Measurements from ENCODE around the gene DMRT1.
A peak's percentile ranks its signal among the peaks of the same experiment; 100 is the strongest.
"Not testable (repeated sequence)": the region's sequence is repeated elsewhere in the genome, so short reads cannot be mapped to it uniquely, and the experiment has no call there.

Gene DMRT1

GRCh38 chr9:882416-882924 lies 41.0 kb downstream of the DMRT1 start:
- Mint-ChIP-seq H3K4me3 (no peak overlapping the region), H3K27me3 (peaks cover 45 to 64% of the 10 kb centered on the region in 2 donors), H3K27ac (no peak overlapping the region), H3K4me1 (ENCODE audit: low read depth in 2 of 2) (peaks cover 7 to 8% of the 10 kb centered on the region in 2 donors), H3K36me3 (ENCODE audit: insufficient read depth) (no peaks in the 10 kb centered on the region), H3K9me3 (no peaks in the 10 kb centered on the region)
- ATAC-seq (replicated peaks) (no peak), DNase-seq (no peak)

GRCh38 chr9:883011-883410 lies 41.5 kb downstream of the DMRT1 start:
- H3K4me1 Mint-ChIP-seq (ENCODE audit: low read depth in 2 of 2) = peaks cover 7 to 8% of the 10 kb centered on the region in 2 donors
- no peak overlapping the region for H3K4me3 Mint-ChIP-seq
- ATAC-seq (replicated peaks) (no peak), DNase-seq (no peak)
- H3K9me3 Mint-ChIP-seq = no peaks in the 10 kb centered on the region
- H3K27ac Mint-ChIP-seq = no peak overlapping the region
- H3K36me3 Mint-ChIP-seq (ENCODE audit: insufficient read depth) = no peaks in the 10 kb centered on the region
- H3K27me3 Mint-ChIP-seq = peaks cover 42 to 66% of the 10 kb centered on the region in 2 donors

GRCh38 chr9:886886-887285 lies 45.4 kb downstream of the DMRT1 start:
- H3K4me3 Mint-ChIP-seq = no peak overlapping the region
- no peaks in the 10 kb centered on the region for H3K9me3 Mint-ChIP-seq
- no peaks in the 10 kb centered on the region for H3K36me3 Mint-ChIP-seq (ENCODE audit: insufficient read depth)
- H3K27ac Mint-ChIP-seq = no peak overlapping the region
- DNase-seq (no peak), ATAC-seq (replicated peaks) (no peak)
- H3K27me3 Mint-ChIP-seq = peaks cover 29 to 45% of the 10 kb centered on the region in 2 donors
- no peaks in the 10 kb centered on the region for H3K4me1 Mint-ChIP-seq (ENCODE audit: low read depth in 2 of 2)

GRCh38 chr9:892123-892522 lies 50.6 kb downstream of the DMRT1 start:
- Mint-ChIP-seq H3K9me3 (no peaks in the 10 kb centered on the region), H3K4me1 (ENCODE audit: low read depth in 2 of 2) (peaks cover 8 to 9% of the 10 kb centered on the region in 2 donors), H3K27ac (no peak overlapping the region), H3K36me3 (ENCODE audit: insufficient read depth) (no peaks in the 10 kb centered on the region), H3K27me3 (peaks cover 6 to 21% of the 10 kb centered on the region in 2 donors), H3K4me3 (no peak overlapping the region)
- DNase-seq (no peak), ATAC-seq (replicated peaks) (no peak)

- ATAC-seq (replicated peaks) = no peak
- no peak for DNase-seq
- Mint-ChIP-seq H3K27ac (no peak overlapping the region), H3K27me3 (peaks cover 6 to 25% of the 10 kb centered on the region in 2 donors), H3K9me3 (no peaks in the 10 kb centered on the region), H3K4me3 (no peak overlapping the region), H3K4me1 (ENCODE audit: low read depth in 2 of 2) (peaks cover 8 to 9% of the 10 kb centered on the region in 2 donors), H3K36me3 (ENCODE audit: insufficient read depth) (no peaks in the 10 kb centered on the region)
Observed at GRCh38 chr9:893115-893514, 51.6 kb downstream of the DMRT1 start.

GRCh38 chr9:893843-894420 lies 52.4 kb downstream of the DMRT1 start:
- Mint-ChIP-seq H3K4me3 (peak overlapping the region; percentile 41 to 53), H3K36me3 (ENCODE audit: insufficient read depth) (no peaks in the 10 kb centered on the region), H3K4me1 (ENCODE audit: low read depth in 2 of 2) (peaks cover 8 to 9% of the 10 kb centered on the region in 2 donors), H3K27me3 (peaks cover 12 to 33% of the 10 kb centered on the region in 2 donors), H3K27ac (peak overlapping the region; percentile 11 to 73), H3K9me3 (no peaks in the 10 kb centered on the region)
- ATAC-seq (replicated peaks) = peak; percentile 88
- DNase-seq = peak; percentile 9 to 24 (median 17)

- Mint-ChIP-seq H3K4me3 (no peak overlapping the region), H3K27me3 (peaks cover 30 to 71% of the 10 kb centered on the region in 2 donors), H3K36me3 (ENCODE audit: insufficient read depth) (no peaks in the 10 kb centered on the region), H3K4me1 (ENCODE audit: low read depth in 2 of 2) (no peaks in the 10 kb centered on the region), H3K9me3 (no peaks in the 10 kb centered on the region), H3K27ac (no peak overlapping the region)
- no peak for ATAC-seq (replicated peaks)
- no peak for DNase-seq
Observed at GRCh38 chr9:899440-900184, 58.1 kb downstream of the DMRT1 start.

- Mint-ChIP-seq H3K9me3 (no peaks in the 10 kb centered on the region), H3K27me3 (peaks cover 38 to 94% of the 10 kb centered on the region in 2 donors), H3K4me1 (ENCODE audit: low read depth in 2 of 2) (no peaks in the 10 kb centered on the region), H3K4me3 (no peak overlapping the region), H3K27ac (no peak overlapping the region), H3K36me3 (ENCODE audit: insufficient read depth) (no peaks in the 10 kb centered on the region)
- ATAC-seq (replicated peaks) = no peak
- DNase-seq = no peak
Observed at GRCh38 chr9:903886-904285, 62.4 kb downstream of the DMRT1 start.

- H3K36me3 Mint-ChIP-seq (ENCODE audit: insufficient read depth) = no peaks in the 10 kb centered on the region
- no peak overlapping the region for H3K27ac Mint-ChIP-seq
- no peaks in the 10 kb centered on the region for H3K9me3 Mint-ChIP-seq
- ATAC-seq (replicated peaks) = no peak
- no peak for DNase-seq
- peaks cover 44 to 88% of the 10 kb centered on the region in 2 donors for H3K27me3 Mint-ChIP-seq
- no peak overlapping the region for H3K4me3 Mint-ChIP-seq
- no peaks in the 10 kb centered on the region for H3K4me1 Mint-ChIP-seq (ENCODE audit: low read depth in 2 of 2)
Observed at GRCh38 chr9:905906-906305, 64.4 kb downstream of the DMRT1 start.

- H3K27me3 Mint-ChIP-seq = peaks cover 41 to 72% of the 10 kb centered on the region in 2 donors
- no peak overlapping the region for H3K27ac Mint-ChIP-seq
- no peaks in the 10 kb centered on the region for H3K4me1 Mint-ChIP-seq (ENCODE audit: low read depth in 2 of 2)
- no peaks in the 10 kb centered on the region for H3K36me3 Mint-ChIP-seq (ENCODE audit: insufficient read depth)
- ATAC-seq (replicated peaks) (no peak), DNase-seq (no peak)
- H3K9me3 Mint-ChIP-seq = no peaks in the 10 kb centered on the region
- no peak overlapping the region for H3K4me3 Mint-ChIP-seq
Observed at GRCh38 chr9:908536-909205, 67.2 kb downstream of the DMRT1 start.

- DNase-seq (no peak), ATAC-seq (replicated peaks) (no peak)
- no peak overlapping the region for H3K4me3 Mint-ChIP-seq
- no peak overlapping the region for H3K27ac Mint-ChIP-seq
- peaks cover 49 to 57% of the 10 kb centered on the region in 2 donors for H3K27me3 Mint-ChIP-seq
- H3K9me3 Mint-ChIP-seq = no peaks in the 10 kb centered on the region
- H3K4me1 Mint-ChIP-seq (ENCODE audit: low read depth in 2 of 2) = no peaks in the 10 kb centered on the region
- no peaks in the 10 kb centered on the region for H3K36me3 Mint-ChIP-seq (ENCODE audit: insufficient read depth)
Observed at GRCh38 chr9:911005-911404, 69.5 kb downstream of the DMRT1 start.

GRCh38 chr9:912776-913175 lies 71.3 kb downstream of the DMRT1 start:
- peaks cover 41 to 43% of the 10 kb centered on the region in 2 donors for H3K27me3 Mint-ChIP-seq
- H3K4me1 Mint-ChIP-seq (ENCODE audit: low read depth in 2 of 2) = no peaks in the 10 kb centered on the region
- no peaks in the 10 kb centered on the region for H3K9me3 Mint-ChIP-seq

GRCh38 chr9:913526-913925 lies 72.0 kb downstream of the DMRT1 start:
- not testable (repeated sequence) for H3K36me3 Mint-ChIP-seq (ENCODE audit: insufficient read depth); DNase-seq; H3K9me3 Mint-ChIP-seq; ATAC-seq (replicated peaks); H3K4me1 Mint-ChIP-seq (ENCODE audit: low read depth in 2 of 2); H3K27ac Mint-ChIP-seq; H3K4me3 Mint-ChIP-seq
- peaks cover 34 to 37% of the 10 kb centered on the region in 2 donors for H3K27me3 Mint-ChIP-seq

More at GRCh38 chr9:912776-913175, 71.3 kb downstream of the DMRT1 start:
- DNase-seq (no peak), ATAC-seq (replicated peaks) (no peak)
- Mint-ChIP-seq H3K27ac (no peak overlapping the region), H3K36me3 (ENCODE audit: insufficient read depth) (no peaks in the 10 kb centered on the region), H3K4me3 (no peak overlapping the region)
